Measurements from ENCODE around the gene USP6NL. TPM values are rescaled to one million over a fixed set of nuclear protein-coding genes. Genes with fewer than 3 reads are reported as not detected.

USP6NL gene
- total RNA-seq, 4 donors from 2014 or later = 28.8 to 56.4 (median 34.0) TPM

DNA sequence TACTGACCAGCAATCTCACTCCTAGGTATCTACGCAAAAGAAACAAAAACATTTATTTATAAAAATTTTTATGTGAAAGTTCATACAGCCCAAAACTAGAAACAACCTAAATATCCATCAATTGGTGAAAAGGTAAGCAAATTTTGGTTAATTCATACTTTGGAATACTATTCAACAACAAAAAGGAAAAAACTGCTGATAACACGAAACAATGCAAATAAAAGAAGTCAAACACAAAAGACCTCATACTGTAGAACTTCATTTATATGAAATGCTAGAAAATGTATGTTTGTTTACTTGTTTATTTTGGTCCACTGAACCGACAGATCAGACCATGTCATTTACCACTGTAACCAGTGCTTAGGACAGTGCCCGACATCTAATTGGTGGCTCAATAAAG, 60.3 kb downstream of the USP6NL start:
- no peaks in the 10 kb centered on the region for H3K36me3 ChIP-seq
- intact Hi-C loops (cut with DNase I) = no loop called here
- H3K9me3 ChIP-seq = no peaks in the 10 kb centered on the region
- peaks cover 0 to 44% (median 5%) of the 10 kb centered on the region in 3 donors for H3K4me1 ChIP-seq
- no peak for TF ChIP-seq POLR2A (IDR thresholded peaks at IDR 0.05)
- TF ChIP-seq, protein P1, sequence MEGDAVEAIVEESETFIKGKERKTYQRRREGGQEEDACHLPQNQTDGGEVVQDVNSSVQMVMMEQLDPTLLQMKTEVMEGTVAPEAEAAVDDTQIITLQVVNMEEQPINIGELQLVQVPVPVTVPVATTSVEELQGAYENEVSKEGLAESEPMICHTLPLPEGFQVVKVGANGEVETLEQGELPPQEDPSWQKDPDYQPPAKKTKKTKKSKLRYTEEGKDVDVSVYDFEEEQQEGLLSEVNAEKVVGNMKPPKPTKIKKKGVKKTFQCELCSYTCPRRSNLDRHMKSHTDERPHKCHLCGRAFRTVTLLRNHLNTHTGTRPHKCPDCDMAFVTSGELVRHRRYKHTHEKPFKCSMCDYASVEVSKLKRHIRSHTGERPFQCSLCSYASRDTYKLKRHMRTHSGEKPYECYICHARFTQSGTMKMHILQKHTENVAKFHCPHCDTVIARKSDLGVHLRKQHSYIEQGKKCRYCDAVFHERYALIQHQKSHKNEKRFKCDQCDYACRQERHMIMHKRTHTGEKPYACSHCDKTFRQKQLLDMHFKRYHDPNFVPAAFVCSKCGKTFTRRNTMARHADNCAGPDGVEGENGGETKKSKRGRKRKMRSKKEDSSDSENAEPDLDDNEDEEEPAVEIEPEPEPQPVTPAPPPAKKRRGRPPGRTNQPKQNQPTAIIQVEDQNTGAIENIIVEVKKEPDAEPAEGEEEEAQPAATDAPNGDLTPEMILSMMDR (IDR thresholded peaks at IDR 0.05) = no peak
- no peak for DNase-seq
- no peaks in the 10 kb centered on the region for H3K27me3 ChIP-seq
- 88 to 92% methylated on average over 4 of the region's 4 CpGs for WGBS, 2 donors
- H3K4me3 ChIP-seq = no peak overlapping the region
- H3K27ac ChIP-seq = peak overlapping the region; percentile 35 to 81 (median 72)

DNA sequence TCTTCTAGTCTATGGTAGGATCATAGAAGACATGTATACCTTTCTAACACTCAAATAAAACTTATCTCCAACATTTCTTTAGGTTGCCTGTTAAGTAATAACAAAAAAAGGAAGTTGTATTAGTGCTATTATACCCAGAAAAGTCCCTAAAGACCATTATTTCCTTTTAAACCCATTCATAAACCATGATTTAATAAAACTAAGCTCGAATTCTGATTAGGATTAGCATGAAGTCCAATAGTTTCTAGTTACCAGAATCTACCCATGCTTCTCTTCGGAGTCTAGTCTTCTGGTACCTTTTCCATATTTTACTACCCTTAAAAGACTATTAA, 62.7 kb downstream of the USP6NL start:
- Histone ChIP-seq H3K27ac (no peak overlapping the region), H3K36me3 (no peaks in the 10 kb centered on the region), H3K4me1 (peaks cover 0 to 43% (median 5%) of the 10 kb centered on the region in 3 donors), H3K27me3 (no peaks in the 10 kb centered on the region), H3K4me3 (no peak overlapping the region), H3K9me3 (no peaks in the 10 kb centered on the region)
- WGBS, 2 donors = 72 to 77% methylated on average over 2 of the region's 2 CpGs
- TF ChIP-seq POLR2A (IDR thresholded peaks at IDR 0.05) = no peak
- TF ChIP-seq, protein P1 (IDR thresholded peaks at IDR 0.05) = no peak
- DNase-seq = no peak
- intact Hi-C loops (cut with DNase I) = no loop called here

DNA sequence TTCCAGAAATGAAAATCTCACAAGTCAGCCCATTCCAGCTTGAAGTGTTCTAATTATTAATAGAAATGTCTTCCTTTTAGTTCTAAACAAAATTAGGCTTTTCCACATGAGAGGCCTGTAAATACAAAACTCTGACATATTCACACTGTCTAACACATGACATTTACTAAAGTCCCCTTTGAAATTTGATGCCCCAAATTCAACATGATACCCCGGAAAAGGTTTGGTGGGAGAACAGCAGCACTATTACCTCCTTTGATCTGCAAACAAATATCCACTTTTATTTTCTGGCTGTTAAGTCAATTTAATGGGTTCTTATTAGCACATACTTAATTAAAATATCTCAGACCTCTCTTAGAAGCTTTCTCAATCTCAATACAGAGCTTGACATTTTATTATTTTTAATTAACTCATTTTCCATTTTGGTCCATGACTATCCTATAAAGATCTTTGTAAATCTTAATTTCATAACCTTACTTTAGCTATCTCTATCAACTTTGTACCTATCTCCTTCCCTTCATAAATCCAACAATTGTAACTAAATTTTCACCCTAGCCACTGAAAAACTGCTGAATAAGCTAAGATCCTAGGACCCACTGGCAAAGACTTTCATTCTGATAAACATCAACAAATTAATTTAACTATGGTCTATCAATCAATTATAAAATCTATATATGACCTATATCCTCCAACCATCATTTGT, 63.2 kb downstream of the USP6NL start:
- no peak overlapping the region for H3K27ac ChIP-seq
- no peak for TF ChIP-seq POLR2A (IDR thresholded peaks at IDR 0.05)
- TF ChIP-seq, protein P1 (IDR thresholded peaks at IDR 0.05) = no peak
- DNase-seq = no peak
- no peaks in the 10 kb centered on the region for H3K27me3 ChIP-seq
- H3K36me3 ChIP-seq = no peaks in the 10 kb centered on the region
- intact Hi-C loops (cut with DNase I) = no loop called here
- H3K4me1 ChIP-seq = peaks cover 0 to 38% (median 5%) of the 10 kb centered on the region in 3 donors
- H3K4me3 ChIP-seq = no peak overlapping the region
- H3K9me3 ChIP-seq = no peaks in the 10 kb centered on the region
- 92 to 94% methylated on average over 1 of the region's 1 CpG for WGBS, 2 donors

DNA sequence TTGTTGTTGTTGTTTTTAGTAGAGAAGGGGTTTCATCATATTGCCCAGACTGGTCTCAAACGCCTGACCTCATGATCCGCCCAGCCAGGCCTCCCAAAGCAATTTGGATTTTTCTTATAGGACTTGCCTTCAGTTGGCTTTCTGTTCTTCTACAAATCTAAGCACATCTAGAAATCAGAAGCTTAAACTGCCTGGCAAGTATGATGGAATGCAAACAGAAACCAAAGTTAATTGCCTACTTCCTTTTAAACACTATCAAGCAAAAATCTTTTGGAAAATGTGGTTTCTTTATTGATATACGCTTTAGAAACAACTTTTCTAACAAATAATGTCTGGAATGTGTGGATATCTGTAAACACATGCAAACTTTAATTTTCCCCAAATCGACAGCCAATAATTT, 64.9 kb downstream of the USP6NL start:
- Histone ChIP-seq H3K4me3 (no peak overlapping the region), H3K27ac (peak overlapping the region in 2 of 4 donors; percentile 22 to 37), H3K4me1 (peaks cover 0 to 21% (median 0%) of the 10 kb centered on the region in 3 donors), H3K36me3 (no peaks in the 10 kb centered on the region), H3K27me3 (no peaks in the 10 kb centered on the region), H3K9me3 (no peaks in the 10 kb centered on the region)
- no peak for TF ChIP-seq POLR2A (IDR thresholded peaks at IDR 0.05)
- TF ChIP-seq, protein P1 (IDR thresholded peaks at IDR 0.05) = no peak
- intact Hi-C loops (cut with DNase I) = no loop called here
- no peak for DNase-seq
- 74 to 81% methylated on average over 4 of the region's 4 CpGs for WGBS, 2 donors

DNA sequence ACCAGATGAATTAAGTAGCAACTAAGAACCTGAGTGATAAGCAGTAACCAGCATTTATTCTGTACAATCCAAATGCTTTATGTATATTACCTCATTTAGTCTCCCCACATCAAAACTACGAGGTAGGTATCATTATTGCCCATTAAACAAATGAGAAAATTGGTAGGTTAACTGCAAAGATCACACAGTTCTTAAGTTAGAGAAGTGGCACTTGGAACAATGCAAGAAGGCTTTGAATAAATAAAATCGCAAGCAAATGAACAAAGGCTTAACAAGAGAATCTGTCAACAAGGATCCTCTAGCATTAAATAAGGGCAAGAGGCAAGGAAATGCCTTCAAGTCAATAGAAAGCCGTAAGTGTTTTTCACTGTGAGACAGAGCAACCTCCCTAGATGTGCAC, 70.2 kb downstream of the USP6NL start:
- no peak overlapping the region for H3K27ac ChIP-seq
- no peaks in the 10 kb centered on the region for H3K27me3 ChIP-seq
- no peak overlapping the region for H3K4me3 ChIP-seq
- TF ChIP-seq POLR2A (IDR thresholded peaks at IDR 0.05) = no peak
- TF ChIP-seq, protein P1 (IDR thresholded peaks at IDR 0.05) = no peak
- H3K36me3 ChIP-seq = no peaks in the 10 kb centered on the region
- WGBS, 2 donors = 86 to 95% methylated on average over 3 of the region's 3 CpGs
- no peak for DNase-seq
- H3K4me1 ChIP-seq = peaks cover 0 to 13% (median 10%) of the 10 kb centered on the region in 3 donors
- no peaks in the 10 kb centered on the region for H3K9me3 ChIP-seq
- intact Hi-C loops (cut with DNase I) = no loop called here
